Measurements from ENCODE around the gene NEURL4.

NEURL4 gene

GRCh38 chr17:7328009-7328408, 1.1 kb downstream of the NEURL4 start:
- H3K9me3 ChIP-seq (ENCODE audit: insufficient read depth, low read length), result no peaks in the 10 kb centered on the region
- H3K4me2 ChIP-seq (ENCODE audit: low read length), result peak overlapping the region; percentile 92
- H3K9ac ChIP-seq (ENCODE audit: low read length), result peak overlapping the region; percentile 94
- no peak overlapping the region for H2AFZ ChIP-seq (ENCODE audit: low read depth, low read length)
- H3K36me3 ChIP-seq (replicated peaks; ENCODE audit: low read depth, low read length), result peaks cover 11% of the 10 kb centered on the region
- H4K20me1 ChIP-seq (ENCODE audit: insufficient read depth, low read length), result no peaks in the 10 kb centered on the region
- TF ChIP-seq, protein P1, sequence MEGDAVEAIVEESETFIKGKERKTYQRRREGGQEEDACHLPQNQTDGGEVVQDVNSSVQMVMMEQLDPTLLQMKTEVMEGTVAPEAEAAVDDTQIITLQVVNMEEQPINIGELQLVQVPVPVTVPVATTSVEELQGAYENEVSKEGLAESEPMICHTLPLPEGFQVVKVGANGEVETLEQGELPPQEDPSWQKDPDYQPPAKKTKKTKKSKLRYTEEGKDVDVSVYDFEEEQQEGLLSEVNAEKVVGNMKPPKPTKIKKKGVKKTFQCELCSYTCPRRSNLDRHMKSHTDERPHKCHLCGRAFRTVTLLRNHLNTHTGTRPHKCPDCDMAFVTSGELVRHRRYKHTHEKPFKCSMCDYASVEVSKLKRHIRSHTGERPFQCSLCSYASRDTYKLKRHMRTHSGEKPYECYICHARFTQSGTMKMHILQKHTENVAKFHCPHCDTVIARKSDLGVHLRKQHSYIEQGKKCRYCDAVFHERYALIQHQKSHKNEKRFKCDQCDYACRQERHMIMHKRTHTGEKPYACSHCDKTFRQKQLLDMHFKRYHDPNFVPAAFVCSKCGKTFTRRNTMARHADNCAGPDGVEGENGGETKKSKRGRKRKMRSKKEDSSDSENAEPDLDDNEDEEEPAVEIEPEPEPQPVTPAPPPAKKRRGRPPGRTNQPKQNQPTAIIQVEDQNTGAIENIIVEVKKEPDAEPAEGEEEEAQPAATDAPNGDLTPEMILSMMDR (IDR thresholded peaks at IDR 0.05; ENCODE audit: low read depth, low read length), result no peak
- TF ChIP-seq EZH2phosphoT487 (IDR thresholded peaks at IDR 0.05; ENCODE audit: low read depth), result no peak
- peaks cover 16% of the 10 kb centered on the region for H3K79me2 ChIP-seq (ENCODE audit: low read length)
- peak overlapping the region; percentile 88 for H3K4me3 ChIP-seq (ENCODE audit: low read length)
- H3K4me1 ChIP-seq (ENCODE audit: low read length), result peaks cover 30% of the 10 kb centered on the region
- no peak overlapping the region for H3K27ac ChIP-seq (ENCODE audit: low read length)
- H3K27me3 ChIP-seq (ENCODE audit: low read depth, low read length), result no peaks in the 10 kb centered on the region

GRCh38 chr17:7327501-7327900, 1.6 kb downstream of the NEURL4 start:
- peaks cover 29% of the 10 kb centered on the region for H3K4me1 ChIP-seq (ENCODE audit: low read length)
- H3K4me3 ChIP-seq (ENCODE audit: low read length), result no peak overlapping the region
- no peak overlapping the region for H3K9ac ChIP-seq (ENCODE audit: low read length)
- no peaks in the 10 kb centered on the region for H3K27me3 ChIP-seq (ENCODE audit: low read depth, low read length)
- no peaks in the 10 kb centered on the region for H4K20me1 ChIP-seq (ENCODE audit: insufficient read depth, low read length)
- H3K36me3 ChIP-seq (replicated peaks; ENCODE audit: low read depth, low read length), result peaks cover 16% of the 10 kb centered on the region
- no peaks in the 10 kb centered on the region for H3K9me3 ChIP-seq (ENCODE audit: insufficient read depth, low read length)
- no peak for TF ChIP-seq EZH2phosphoT487 (IDR thresholded peaks at IDR 0.05; ENCODE audit: low read depth)
- TF ChIP-seq, protein P1 (IDR thresholded peaks at IDR 0.05; ENCODE audit: low read depth, low read length), result no peak
- no peak overlapping the region for H2AFZ ChIP-seq (ENCODE audit: low read depth, low read length)
- H3K79me2 ChIP-seq (ENCODE audit: low read length), result peaks cover 16% of the 10 kb centered on the region
- no peak overlapping the region for H3K27ac ChIP-seq (ENCODE audit: low read length)
- peak overlapping the region; percentile 92 for H3K4me2 ChIP-seq (ENCODE audit: low read length)

GRCh38 chr17:7327056-7327455, 2.1 kb downstream of the NEURL4 start:
- Histone ChIP-seq H3K4me3 (ENCODE audit: low read length) (no peak overlapping the region), H3K27me3 (ENCODE audit: low read depth, low read length) (no peaks in the 10 kb centered on the region), H3K9me3 (ENCODE audit: insufficient read depth, low read length) (no peaks in the 10 kb centered on the region), H3K4me1 (ENCODE audit: low read length) (peaks cover 24% of the 10 kb centered on the region), H3K79me2 (ENCODE audit: low read length) (peaks cover 16% of the 10 kb centered on the region), H3K27ac (ENCODE audit: low read length) (no peak overlapping the region), H2AFZ (ENCODE audit: low read depth, low read length) (no peak overlapping the region), H3K36me3 (replicated peaks; ENCODE audit: low read depth, low read length) (peaks cover 17% of the 10 kb centered on the region), H3K9ac (ENCODE audit: low read length) (no peak overlapping the region), H3K4me2 (ENCODE audit: low read length) (no peak overlapping the region), H4K20me1 (ENCODE audit: insufficient read depth, low read length) (no peaks in the 10 kb centered on the region)
- TF ChIP-seq, protein P1 (IDR thresholded peaks at IDR 0.05; ENCODE audit: low read depth, low read length), result no peak
- no peak for TF ChIP-seq EZH2phosphoT487 (IDR thresholded peaks at IDR 0.05; ENCODE audit: low read depth)

DNA sequence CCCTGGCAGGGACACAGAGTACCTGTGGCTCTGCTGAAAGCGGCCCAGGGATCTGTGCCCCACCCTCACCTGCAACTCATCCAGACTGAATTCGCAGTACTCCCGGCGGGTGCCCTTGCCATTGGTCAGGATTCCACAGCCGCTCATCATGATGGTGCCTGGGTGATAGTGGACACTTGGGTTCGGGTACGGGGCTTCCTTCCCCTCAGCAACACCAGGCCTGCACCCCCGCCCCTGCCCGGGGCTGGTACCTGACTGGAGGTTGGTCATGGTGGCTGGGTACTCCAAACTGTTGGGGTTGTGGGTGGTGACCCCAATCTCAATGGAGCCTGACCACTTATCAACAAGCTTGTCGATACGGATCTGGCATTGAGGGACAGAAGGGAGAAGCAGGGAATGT, 2.9 kb downstream of the NEURL4 start:
- Histone ChIP-seq H3K36me3 (replicated peaks; ENCODE audit: low read depth, low read length) (peaks cover 17% of the 10 kb centered on the region), H4K20me1 (ENCODE audit: insufficient read depth, low read length) (no peaks in the 10 kb centered on the region), H3K27ac (ENCODE audit: low read length) (no peak overlapping the region), H3K27me3 (ENCODE audit: low read depth, low read length) (no peaks in the 10 kb centered on the region), H3K4me2 (ENCODE audit: low read length) (no peak overlapping the region), H3K4me1 (ENCODE audit: low read length) (peaks cover 16% of the 10 kb centered on the region), H3K9me3 (ENCODE audit: insufficient read depth, low read length) (no peaks in the 10 kb centered on the region), H2AFZ (ENCODE audit: low read depth, low read length) (no peak overlapping the region), H3K4me3 (ENCODE audit: low read length) (no peak overlapping the region), H3K9ac (ENCODE audit: low read length) (no peak overlapping the region), H3K79me2 (ENCODE audit: low read length) (peaks cover 16% of the 10 kb centered on the region)
- TF ChIP-seq, protein P1 (IDR thresholded peaks at IDR 0.05; ENCODE audit: low read depth, low read length), result no peak
- no peak for TF ChIP-seq EZH2phosphoT487 (IDR thresholded peaks at IDR 0.05; ENCODE audit: low read depth)
